ENCODE results near the gene OR51V1.
"Not testable (repeated sequence)": the region's sequence is repeated elsewhere in the genome, so short reads cannot be mapped to it uniquely, and the experiment has no call there.

OR51V1 gene, protein sequence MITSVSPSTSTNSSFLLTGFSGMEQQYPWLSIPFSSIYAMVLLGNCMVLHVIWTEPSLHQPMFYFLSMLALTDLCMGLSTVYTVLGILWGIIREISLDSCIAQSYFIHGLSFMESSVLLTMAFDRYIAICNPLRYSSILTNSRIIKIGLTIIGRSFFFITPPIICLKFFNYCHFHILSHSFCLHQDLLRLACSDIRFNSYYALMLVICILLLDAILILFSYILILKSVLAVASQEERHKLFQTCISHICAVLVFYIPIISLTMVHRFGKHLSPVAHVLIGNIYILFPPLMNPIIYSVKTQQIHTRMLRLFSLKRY

GRCh38 chr11:5200582-5200981 lies at the start of gene OR51V1:
Gene OR51V1 (minus strand): TSS chr11:5200682. CDS start chr11:5200682, 0 bp downstream.
- in situ Hi-C loops (cut with HindIII; ENCODE audit: low pct_unique_long_range_greater_than_20kb, low sequenced_read_pairs), result no loop called here
- no peak for DNase-seq (ENCODE audit: low read depth in 1 of 2, low spot score in 1 of 2)
- no peak for TF ChIP-seq JUND (IDR thresholded peaks at IDR 0.05; ENCODE audit: low read depth)

- DNase-seq (ENCODE audit: low read depth in 1 of 2, low spot score in 1 of 2); in situ Hi-C loops (cut with HindIII; ENCODE audit: low pct_unique_long_range_greater_than_20kb, low sequenced_read_pairs): not testable (repeated sequence)
Measured at GRCh38 chr11:5249807-5250396, 49.4 kb upstream of the OR51V1 start, which contains the start of gene HBG1. Gene HBG1 (minus strand): TSS chr11:5249857. CDS start chr11:5249804, 53 bp downstream.

DNA sequence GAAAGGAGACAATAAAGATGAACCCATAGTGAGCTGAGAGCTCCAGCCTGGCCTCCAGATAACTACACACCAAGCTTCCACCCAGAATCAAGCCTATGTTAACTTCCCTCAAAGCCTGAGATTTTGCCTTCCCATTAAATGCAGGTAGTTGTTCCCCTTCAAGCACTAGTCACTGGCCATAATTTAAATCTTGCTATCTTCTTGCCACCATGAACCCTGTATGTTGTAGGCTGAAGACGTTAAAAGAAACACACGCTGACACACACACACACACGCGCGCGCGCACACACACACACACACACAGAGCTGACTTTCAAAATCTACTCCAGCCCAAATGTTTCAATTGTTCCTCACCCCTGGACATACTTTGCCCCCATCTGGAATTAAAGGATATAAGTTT lies 48.0 kb upstream of the OR51V1 start:
- in situ Hi-C loops (cut with HindIII; ENCODE audit: low pct_unique_long_range_greater_than_20kb, low sequenced_read_pairs); DNase-seq (ENCODE audit: low read depth in 1 of 2, low spot score in 1 of 2): not testable (repeated sequence)

DNA sequence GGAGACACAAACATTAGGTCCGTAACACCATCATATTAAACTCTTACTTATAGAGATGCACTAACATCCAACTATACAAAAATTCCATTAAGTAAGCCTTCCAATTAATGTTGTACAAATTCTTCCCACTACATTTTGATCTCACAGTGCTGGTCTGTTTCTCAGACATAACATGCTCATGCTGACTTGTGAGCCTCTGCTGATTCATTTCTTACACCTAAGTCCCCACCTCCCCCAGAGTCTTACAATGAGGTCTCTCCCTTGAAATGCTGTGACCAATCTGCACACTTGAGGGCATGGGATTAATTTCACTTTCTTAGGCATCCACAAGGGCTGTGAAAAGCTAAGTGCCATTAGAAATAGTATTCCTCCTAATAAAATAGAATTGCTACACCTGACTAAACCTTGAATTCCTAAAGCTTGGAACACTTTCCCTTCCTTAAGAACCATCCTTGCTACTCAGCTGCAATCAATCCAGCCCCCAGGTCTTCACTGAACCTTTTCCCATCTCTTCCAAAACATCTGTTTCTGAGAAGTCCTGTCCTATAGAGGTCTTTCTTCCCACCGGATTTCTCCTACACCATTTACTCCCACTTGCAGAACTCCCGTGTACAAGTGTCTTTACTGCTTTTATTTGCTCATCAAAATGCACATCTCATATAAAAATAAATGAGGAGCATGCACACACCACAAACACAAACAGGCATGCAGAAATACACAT lies 47.1 kb upstream of the OR51V1 start:
- in situ Hi-C loops (cut with HindIII; ENCODE audit: low pct_unique_long_range_greater_than_20kb, low sequenced_read_pairs), result no loop called here
- TF ChIP-seq JUND (IDR thresholded peaks at IDR 0.05; ENCODE audit: low read depth), result no peak
- no peak for DNase-seq (ENCODE audit: low read depth in 1 of 2, low spot score in 1 of 2)

DNA sequence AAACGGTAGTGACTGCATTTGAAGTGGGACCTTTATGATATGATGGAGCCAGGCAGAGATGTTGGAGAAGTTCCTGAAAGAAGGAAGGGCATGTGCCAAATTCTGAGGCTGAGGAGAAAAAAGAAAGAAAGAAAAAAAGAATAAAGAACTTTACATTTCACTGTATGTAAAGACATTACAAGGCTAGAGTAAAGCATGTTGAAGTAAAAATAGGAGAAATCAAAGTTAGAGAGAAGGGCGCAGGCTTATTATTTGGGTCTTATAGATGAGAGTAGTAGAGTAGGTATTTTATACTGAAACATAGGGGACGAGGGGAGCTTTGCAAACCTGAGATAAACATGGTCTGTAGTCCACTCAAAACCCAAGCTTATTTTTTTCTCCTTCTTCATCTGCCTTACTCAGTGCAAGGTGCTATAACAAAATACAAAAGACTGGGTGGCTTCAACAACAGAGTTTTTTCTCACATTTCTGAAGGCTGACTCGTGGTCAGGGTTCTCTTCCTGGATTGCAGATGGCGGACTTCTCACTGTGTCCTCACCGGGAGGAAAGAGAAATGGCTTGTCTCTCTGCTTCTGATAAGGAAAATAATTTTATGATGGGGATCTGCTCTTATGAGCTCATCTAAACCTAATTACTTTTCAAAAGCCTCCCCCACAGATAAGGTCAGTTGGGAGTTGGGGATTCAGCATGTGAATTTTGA lies 46.4 kb upstream of the OR51V1 start:
- no peak for TF ChIP-seq JUND (IDR thresholded peaks at IDR 0.05; ENCODE audit: low read depth)
- no peak for DNase-seq (ENCODE audit: low read depth in 1 of 2, low spot score in 1 of 2)
- in situ Hi-C loops (cut with HindIII; ENCODE audit: low pct_unique_long_range_greater_than_20kb, low sequenced_read_pairs), result no loop called here

DNA sequence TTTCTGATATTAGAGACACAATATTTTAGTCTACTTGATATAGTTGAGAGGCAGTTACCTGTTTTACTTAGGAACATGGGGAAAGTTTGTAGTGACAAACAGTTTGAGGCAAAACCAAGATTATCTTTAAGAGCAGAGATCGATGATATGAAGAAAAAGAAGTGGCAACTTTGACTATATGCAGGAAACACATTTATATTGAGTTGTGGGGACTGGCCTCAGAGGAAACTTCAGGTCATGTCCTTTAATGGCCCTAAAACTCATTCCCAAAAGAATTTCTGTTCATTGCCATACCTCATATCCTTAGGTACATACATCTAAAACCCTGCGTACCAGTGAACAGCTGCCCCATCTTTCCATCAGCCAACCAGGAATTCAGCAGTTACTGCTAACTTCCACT lies 44.7 kb upstream of the OR51V1 start:
- in situ Hi-C loops (cut with HindIII; ENCODE audit: low pct_unique_long_range_greater_than_20kb, low sequenced_read_pairs), result no loop called here
- no peak for DNase-seq (ENCODE audit: low read depth in 1 of 2, low spot score in 1 of 2)
- no peak for TF ChIP-seq JUND (IDR thresholded peaks at IDR 0.05; ENCODE audit: low read depth)

GRCh38 chr11:5243816-5244180 lies 43.3 kb upstream of the OR51V1 start:
- no peak for DNase-seq (ENCODE audit: low read depth in 1 of 2, low spot score in 1 of 2)
- TF ChIP-seq JUND (IDR thresholded peaks at IDR 0.05; ENCODE audit: low read depth), result no peak
- in situ Hi-C loops (cut with HindIII; ENCODE audit: low pct_unique_long_range_greater_than_20kb, low sequenced_read_pairs), result no loop called here

DNA sequence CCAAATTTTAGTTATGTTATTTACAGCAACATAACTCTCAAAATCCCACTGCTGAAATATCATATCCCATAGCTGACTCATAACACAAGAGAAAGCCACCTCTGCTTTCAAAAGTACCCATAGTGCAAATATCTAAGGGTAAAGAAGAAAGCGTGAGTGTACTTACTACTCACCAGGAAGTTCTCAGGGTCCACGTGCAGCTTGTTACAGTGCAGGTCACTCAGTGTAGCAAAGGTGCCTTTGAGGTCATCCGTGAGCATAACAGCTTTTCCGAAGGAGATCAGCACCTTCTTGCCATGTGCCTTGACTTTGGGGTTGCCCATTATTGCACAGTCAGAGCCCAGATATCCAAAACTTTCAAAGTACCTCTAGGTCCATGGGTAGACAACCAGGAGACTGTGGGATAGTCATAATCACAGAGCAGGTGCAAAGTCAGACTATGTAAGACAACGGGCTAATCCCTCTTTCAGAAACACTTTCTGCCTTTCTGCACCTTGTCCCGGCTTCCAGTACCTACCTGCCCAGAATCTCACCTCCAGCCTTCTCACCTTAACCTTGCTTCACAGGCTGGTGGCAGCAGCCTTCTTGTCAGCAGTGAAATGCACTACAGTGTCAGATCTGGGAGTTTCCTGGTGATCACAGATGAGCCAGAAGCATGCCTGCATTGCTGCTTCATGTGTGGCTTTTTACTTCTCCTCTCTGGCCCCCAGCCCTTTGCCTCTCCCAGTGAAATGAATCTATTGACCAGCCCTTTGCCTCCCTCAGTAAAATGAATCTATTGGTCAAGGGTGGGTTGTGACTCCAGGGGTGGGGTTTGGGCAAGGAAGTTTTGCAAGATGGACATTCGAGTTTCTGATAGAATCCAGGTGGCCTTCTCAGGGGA lies 42.7 kb upstream of the OR51V1 start:
- no peak for DNase-seq (ENCODE audit: low read depth in 1 of 2, low spot score in 1 of 2)
- in situ Hi-C loops (cut with HindIII; ENCODE audit: low pct_unique_long_range_greater_than_20kb, low sequenced_read_pairs), result no loop called here
- no peak for TF ChIP-seq JUND (IDR thresholded peaks at IDR 0.05; ENCODE audit: low read depth)

DNA sequence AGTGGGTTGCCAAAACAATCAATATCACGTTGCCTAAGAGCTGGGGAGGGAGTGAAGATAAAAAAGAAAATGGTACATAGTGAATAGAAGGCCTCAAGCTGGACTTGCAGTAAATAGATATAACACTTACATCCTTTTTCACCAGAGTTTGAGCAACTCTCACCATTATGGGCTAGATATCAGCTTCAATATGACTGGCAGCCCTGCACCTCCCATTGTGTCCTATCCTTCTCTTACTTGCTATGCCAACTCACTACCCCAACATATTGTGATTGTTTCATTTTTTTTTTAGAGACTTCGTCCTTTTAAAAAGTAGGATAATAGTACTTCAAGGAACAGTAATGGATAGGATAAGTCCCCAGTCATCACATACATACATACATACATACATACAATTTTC lies 41.7 kb upstream of the OR51V1 start:
- in situ Hi-C loops (cut with HindIII; ENCODE audit: low pct_unique_long_range_greater_than_20kb, low sequenced_read_pairs), result no loop called here
- DNase-seq (ENCODE audit: low read depth in 1 of 2, low spot score in 1 of 2), result no peak

DNA sequence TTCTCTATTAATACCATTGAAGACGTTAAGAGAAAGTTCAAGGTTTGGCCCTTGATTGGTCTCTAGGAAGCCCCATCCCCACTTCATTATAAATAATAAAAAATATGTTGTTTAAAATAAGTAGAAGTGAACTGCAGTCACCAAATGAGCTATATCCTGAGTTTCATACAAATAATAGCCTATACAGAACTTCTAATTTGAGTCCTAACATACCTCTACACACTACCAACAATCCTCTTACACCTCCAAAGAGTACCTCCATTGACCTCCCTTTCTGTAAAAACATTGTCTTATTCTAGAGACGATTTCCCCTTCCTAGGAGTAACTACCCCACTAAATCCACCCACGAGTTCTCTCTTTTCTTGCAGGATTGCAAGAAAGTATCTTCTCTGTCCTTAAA lies 41.0 kb upstream of the OR51V1 start:
- TF ChIP-seq JUND (IDR thresholded peaks at IDR 0.05; ENCODE audit: low read depth), result no peak
- in situ Hi-C loops (cut with HindIII; ENCODE audit: low pct_unique_long_range_greater_than_20kb, low sequenced_read_pairs), result no loop called here
- no peak for DNase-seq (ENCODE audit: low read depth in 1 of 2, low spot score in 1 of 2)

More for the DNA sequence above, 41.7 kb upstream of the OR51V1 start:
- TF ChIP-seq JUND (IDR thresholded peaks at IDR 0.05; ENCODE audit: low read depth), result no peak

- no peak for DNase-seq (ENCODE audit: low read depth in 1 of 2, low spot score in 1 of 2)
- no peak for TF ChIP-seq JUND (IDR thresholded peaks at IDR 0.05; ENCODE audit: low read depth)
- in situ Hi-C loops (cut with HindIII; ENCODE audit: low pct_unique_long_range_greater_than_20kb, low sequenced_read_pairs), result no loop called here
Measured at GRCh38 chr11:5240458-5240857, 40.0 kb upstream of the OR51V1 start.

GRCh38 chr11:5240056-5240455 lies 39.6 kb upstream of the OR51V1 start:
- no peak for TF ChIP-seq JUND (IDR thresholded peaks at IDR 0.05; ENCODE audit: low read depth)
- no peak for DNase-seq (ENCODE audit: low read depth in 1 of 2, low spot score in 1 of 2)
- in situ Hi-C loops (cut with HindIII; ENCODE audit: low pct_unique_long_range_greater_than_20kb, low sequenced_read_pairs), result no loop called here
